K562 (cell line): ENCODE results near the gene ERGIC1. TPM values are rescaled to one million over a fixed set of nuclear protein-coding genes. Genes with fewer than 3 reads are reported as not detected.

Source experiments
- ATAC-seq: fragments of 200-7000 bp; cut with Tn5 transposase; 3 replicates; pipeline ENCODE4 v1.9.1; 2020; ENCODE audit warnings: moderate library complexity
- BruUV-seq: library from RNA; stranded (reverse); fragments of 400-500 nt; replicated peaks from 2 replicates; lab custom pipeline; 2021; lab: Mats Ljungman, UMichigan
- CTCF ChIA-PET: fragments of 300-600 bp; formaldehyde crosslinking; extraction: SDS; loops from one replicate; lab custom pipeline; 2021; ENCODE audit warnings: low intra/inter-chr PET ratio; lab: Yijun Ruan, JAX
- POLR2A ChIA-PET: fragments of 300-600, 350-650 bp; sonication (Branson Sonifier 250); formaldehyde crosslinking; extraction: SDS; loops from one replicate; lab custom pipeline; 2021; ENCODE audit warnings: antibody characterized with exemption, inconsistent platforms; lab: Yijun Ruan, JAX
- DNase-seq, 4 experiments: peaks; one replicate each; pipeline versions ENCODE4 v3.0.0 to v3.0.0-alpha.2; 2011 to 2018; ENCODE audit warnings: low spot score in 3 of 4, mixed read lengths in 3 of 4; ENCODE audit errors: extremely low read depth in 1 of 4
- FAIRE-seq: peaks from 2 replicates; lab custom pipeline; 2011; peaks lifted over from hg19 to GRCh38; lab: Jason Lieb, UNC
- H2AFZ ChIP-seq: 2 replicates; pipeline ENCODE4 v1.6.0; 2011; ENCODE audit warnings: low read depth, low read length, control low read depth, inconsistent platforms
- H3K27ac ChIP-seq: fragments of 200-600 bp; 3 replicates; pipeline ENCODE4 v1.8.0; 2011; ENCODE audit warnings: low read depth, mild to moderate bottlenecking, control low read depth, inconsistent platforms, low read length, moderate library complexity, mixed read lengths; ENCODE audit errors: extremely low read depth
- H3K27me3 ChIP-seq, 2 experiments: fragments of 300-600 bp in 1 of 2; 2 replicates in 1 of 2; 3 replicates in 1 of 2; pipeline versions ENCODE4 v1.6.0 to v1.8.0; 2011; ENCODE audit warnings: inconsistent platforms in 2 of 2, low read length in 2 of 2, mild to moderate bottlenecking in 1 of 2, mixed read lengths in 1 of 2, moderate library complexity in 1 of 2; ENCODE audit not compliant: control insufficient read depth in 2 of 2, insufficient read depth in 2 of 2
- H3K36me3 ChIP-seq: fragments of 300-600 bp; 3 replicates; pipeline ENCODE4 v1.8.0; 2011; ENCODE audit warnings: mild to moderate bottlenecking, low read length, inconsistent platforms; ENCODE audit not compliant: control insufficient read depth, insufficient read depth
- H3K4me1 ChIP-seq, 2 experiments: fragments of 200-600 bp in 1 of 2; replicated peaks in 1 of 2; 2 replicates in 1 of 2; 3 replicates in 1 of 2; pipeline versions ENCODE4 v1.5.1 to v1.8.0; 2011; ENCODE audit warnings: inconsistent platforms in 2 of 2, low read length in 2 of 2, mild to moderate bottlenecking in 1 of 2, mixed read lengths in 1 of 2, moderate library complexity in 1 of 2; ENCODE audit not compliant: control insufficient read depth in 2 of 2, insufficient read depth in 2 of 2
- H3K4me2 ChIP-seq: 2 replicates; pipeline ENCODE4 v1.6.1; 2011; ENCODE audit warnings: low read length, control low read depth, inconsistent platforms, mixed read lengths; ENCODE audit not compliant: insufficient read depth
- H3K4me3 ChIP-seq: fragments of 200-600 bp; sonication (generic), shearing (Covaris generic); 2 replicates; pipeline ENCODE4 v1.5.1; 2016; ENCODE audit warnings: control low read depth, inconsistent platforms
- H3K79me2 ChIP-seq: fragments of 200-600 bp; 3 replicates; pipeline ENCODE4 v1.8.0; 2011; ENCODE audit warnings: low read length, inconsistent platforms; ENCODE audit not compliant: control insufficient read depth, insufficient read depth
- H3K9ac ChIP-seq, 2 experiments: 2 replicates each; pipeline versions ENCODE4 v1.6.0 to v1.6.1; 2011; ENCODE audit warnings: low read depth in 2 of 2, low read length in 2 of 2, control low read depth in 1 of 2, inconsistent platforms in 1 of 2, mild to moderate bottlenecking in 1 of 2, mixed read lengths in 1 of 2; ENCODE audit not compliant: insufficient read depth in 1 of 2
- H3K9me1 ChIP-seq: one replicate; pipeline ENCODE4 v1.6.0; 2011; ENCODE audit warnings: inconsistent platforms, mild to moderate bottlenecking, low read length, moderate library complexity; ENCODE audit not compliant: control insufficient read depth, insufficient read depth
- H3K9me3 ChIP-seq: replicated peaks from 2 replicates; pipeline ENCODE4 v1.5.1; 2011; ENCODE audit warnings: low read depth, low read length, inconsistent platforms; ENCODE audit not compliant: control insufficient read depth, insufficient read depth
- H4K20me1 ChIP-seq: replicated peaks from 2 replicates; pipeline ENCODE4 v1.6.1; 2011; ENCODE audit warnings: low read length, inconsistent platforms, mixed read lengths; ENCODE audit not compliant: control insufficient read depth, insufficient read depth
- CBX1 ChIP-seq: sonication (generic); IDR thresholded peaks from 2 replicates; pipeline ENCODE4 v1.6.1; 2016; ENCODE audit warnings: antibody characterized with exemption, low read depth, mild to moderate bottlenecking
- DIDO1 ChIP-seq: fragments of 450-650 bp; IDR thresholded peaks from 2 replicates; pipeline ENCODE4 v1.6.1; 2016; ENCODE audit warnings: low read depth, missing biosample characterization, missing genetic modification characterization
- NKRF ChIP-seq: fragments of 450-650 bp; IDR thresholded peaks from 2 replicates; pipeline ENCODE4 v1.6.1; 2016; ENCODE audit warnings: borderline replicate concordance
- ZNF586 ChIP-seq: fragments of 450-650 bp; formaldehyde crosslinking; conservative IDR thresholded peaks from 2 replicates; pipeline ENCODE4 v1.4.0; 2020; ENCODE audit warnings: mild to moderate bottlenecking, moderate library complexity
- WGBS: fragments of 100-300 bp; shearing (Covaris generic); methylation state at CpG from one replicate; pipeline ENCODE4 v1.1.6; 2016; ENCODE audit warnings: low coverage, mixed read lengths; ENCODE audit not compliant: insufficient coverage; ENCODE audit errors: missing lambda C conversion rate; 5-methylcytosine and 5-hydroxymethylcytosine counted together
- in situ Hi-C: fragments of 300-500 bp; cut with MboI; formaldehyde crosslinking; loops from 4 replicates; pipeline ENCODE4 v1.15.0; 2018; ENCODE audit warnings: inconsistent platforms, mixed read lengths
- intact Hi-C: fragments of 100-400 bp; cut with micrococcal nuclease; formaldehyde crosslinking; loops from 2 replicates; pipeline ENCODE4 v1.14.2; 2022
- polyA plus RNA-seq, 8 experiments: library from polyadenylated mRNA; depleted of rRNA in 4 of 8; stranded (reverse) in 5 of 8; unstranded in 3 of 8; fragments of >200 nt; fragmentation: Nextera tagmentation in 2 of 8; fragmentation: Illumina TruSeq in 1 of 8; extraction: Ambion mirVana in 2 of 8; extraction: Trizol in 1 of 8; gene quantifications; 2 replicates each; pipeline versions ENCODE4 v1.2.1 to v1.2.3, GENCODE V29; 2011 to 2014; ENCODE audit warnings: inconsistent platforms in 1 of 8, missing spikeins in 1 of 8
- total RNA-seq, 7 experiments: library from RNA; depleted of rRNA in 6 of 7; stranded (reverse); fragments of >200 nt in 6 of 7; fragmentation: Illumina TruSeq in 2 of 7; extraction: Trizol in 2 of 7; gene quantifications; 2 replicates each; pipeline versions ENCODE4 v1.2.1 to v1.2.3, GENCODE V29; 2011 to 2021; ENCODE audit warnings: low replicate concordance in 1 of 7
- TF ChIP-seq, protein P1 (sequence below): fragments of 250-450 bp; sonication (Bioruptor Pico); IDR thresholded peaks from 2 replicates; pipeline ENCODE4 v1.5.1; 2021; ENCODE audit warnings: mild to moderate bottlenecking

Gene ERGIC1
- total and polyA plus RNA-seq, 9 of the 15 experiments (the other 6 are each of a cell fraction or from before 2014, with no cell fraction given) = 5.5 to 68.4 (median 36.4) TPM

- no peaks in the 10 kb centered on the region for H3K79me2 ChIP-seq
- in situ Hi-C loops = no loop called here
- ChIA-PET CTCF (no interaction called here), POLR2A (interaction anchor here (1.0 to 1.8 kb wide), 3 partner anchors 9 to 21 kb away, joined by 3 to 6 read pairs (median 6); no protein-coding TSS in a partner anchor)
- H3K9me3 ChIP-seq = no peaks in the 10 kb centered on the region
- BruUV-seq = no TSS peak
- no peaks in the 10 kb centered on the region for H3K27me3 ChIP-seq
- FAIRE-seq = peak; percentile 11
- no peak overlapping the region for H3K4me3 ChIP-seq
- no peak overlapping the region for H3K9ac ChIP-seq
- H3K36me3 ChIP-seq = peaks cover 20% of the 10 kb centered on the region; the same call in 2 of the 3 replicates
- no peak overlapping the region for H2AFZ ChIP-seq
- TF ChIP-seq NKRF (no peak), ZNF586 (CRISPR knock-in tag) (no peak), CBX1 (no peak), DIDO1 (no peak)
- TF ChIP-seq, protein P1, sequence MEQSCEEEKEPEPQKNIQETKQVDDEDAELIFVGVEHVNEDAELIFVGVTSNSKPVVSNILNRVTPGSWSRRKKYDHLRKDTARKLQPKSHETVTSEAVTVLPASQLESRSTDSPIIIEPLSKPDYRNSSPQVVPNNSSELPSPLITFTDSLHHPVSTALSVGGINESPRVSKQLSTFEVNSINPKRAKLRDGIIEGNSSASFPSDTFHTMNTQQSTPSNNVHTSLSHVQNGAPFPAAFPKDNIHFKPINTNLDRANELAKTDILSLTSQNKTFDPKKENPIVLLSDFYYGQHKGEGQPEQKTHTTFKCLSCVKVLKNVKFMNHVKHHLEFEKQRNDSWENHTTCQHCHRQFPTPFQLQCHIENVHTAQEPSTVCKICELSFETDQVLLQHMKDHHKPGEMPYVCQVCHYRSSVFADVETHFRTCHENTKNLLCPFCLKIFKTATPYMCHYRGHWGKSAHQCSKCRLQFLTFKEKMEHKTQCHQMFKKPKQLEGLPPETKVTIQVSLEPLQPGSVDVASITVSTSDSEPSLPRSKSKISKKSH (CRISPR knock-in tag) = no peak
- TF ChIP-seq, all 486 proteins: peak for 0
- DNase-seq (no peak), ATAC-seq (no peak)
- Histone ChIP-seq H3K4me1 (no peaks in the 10 kb centered on the region; a peak in 1 of 5 replicates), H3K4me2 (no peak overlapping the region), H3K27ac (no peak overlapping the region), H3K9me1 (no peaks in the 10 kb centered on the region), H4K20me1 (no peaks in the 10 kb centered on the region)
- WGBS = 75% methylated on average over 6 of the region's 6 CpGs
- intact Hi-C loops = no loop called here
Observed at GRCh38 chr5:172890659-172891058, 56.6 kb downstream of the ERGIC1 start.
